Mesothelial cell of epicardium (in vitro differentiated cells): ENCODE data around the gene POLR3G. TPM values are rescaled to one million over a fixed set of nuclear protein-coding genes. Genes with fewer than 3 reads are reported as not detected.

ENCODE experiments used
- DNase-seq, 2 experiments: peaks; one replicate each; pipeline ENCODE4 v3.0.0; 2021; ENCODE audit warnings: low spot score in 2 of 2; ENCODE audit not compliant: unreplicated experiment in 2 of 2
- H3K27ac Mint-ChIP-seq: 2 replicates; pipeline ENCODE4 v1.8.0; 2021; ENCODE audit warnings: mixed read lengths
- H3K27me3 Mint-ChIP-seq: 2 replicates; pipeline ENCODE4 v1.8.0; 2021; ENCODE audit warnings: low read depth, mixed read lengths
- H3K36me3 Mint-ChIP-seq: 2 replicates; pipeline ENCODE4 v1.8.0; 2021; ENCODE audit warnings: mixed read lengths
- H3K4me1 Mint-ChIP-seq: 2 replicates; pipeline ENCODE4 v1.8.0; 2021; ENCODE audit warnings: mixed read lengths
- H3K4me3 Mint-ChIP-seq: 2 replicates; pipeline ENCODE4 v1.8.0; 2021; ENCODE audit warnings: mild to moderate bottlenecking, moderate library complexity, mixed read lengths
- H3K9me3 Mint-ChIP-seq: 2 replicates; pipeline ENCODE4 v1.8.0; 2021; ENCODE audit warnings: mixed read lengths
- CTCF ChIP-seq: fragments of 200-600 bp; sonication (generic); IDR thresholded peaks from one replicate; pipeline ENCODE4 v1.5.0; 2021; ENCODE audit warnings: antibody characterized with exemption; ENCODE audit not compliant: unreplicated experiment
- total RNA-seq: library from RNA; stranded (reverse); gene quantifications from 3 replicates; pipeline ENCODE4 v1.2.1, GENCODE V29; 2021

The POLR3G gene
- total RNA-seq, 1 donor from 2014 or later, result 2.1 TPM

DNA sequence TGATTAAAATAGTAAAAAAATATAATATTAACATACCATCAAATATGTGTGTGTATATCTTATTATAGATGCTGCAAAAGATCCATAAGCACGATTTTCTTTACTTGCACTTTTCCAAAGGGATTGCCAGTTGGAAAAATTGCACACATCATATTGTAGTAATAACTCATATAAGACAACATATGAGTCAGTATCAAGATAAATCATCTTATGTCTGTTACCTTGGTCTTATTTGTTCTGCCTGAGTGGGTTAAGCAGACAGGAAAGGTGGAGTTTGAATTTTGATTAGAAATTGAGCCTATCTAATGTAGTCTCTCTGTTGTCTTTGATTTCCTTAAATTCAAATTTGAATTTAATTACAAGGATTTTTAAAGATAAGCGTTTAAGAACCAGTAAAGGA, 30.1 kb downstream of the POLR3G start:
- no peaks in the 10 kb centered on the region for H3K27me3 Mint-ChIP-seq
- DNase-seq, result no peak
- H3K4me3 Mint-ChIP-seq, result no peak overlapping the region
- H3K9me3 Mint-ChIP-seq, result no peaks in the 10 kb centered on the region
- H3K4me1 Mint-ChIP-seq, result peaks cover 10% of the 10 kb centered on the region
- H3K36me3 Mint-ChIP-seq, result no peaks in the 10 kb centered on the region
- no peak overlapping the region for H3K27ac Mint-ChIP-seq
- TF ChIP-seq CTCF, result no peak

DNA sequence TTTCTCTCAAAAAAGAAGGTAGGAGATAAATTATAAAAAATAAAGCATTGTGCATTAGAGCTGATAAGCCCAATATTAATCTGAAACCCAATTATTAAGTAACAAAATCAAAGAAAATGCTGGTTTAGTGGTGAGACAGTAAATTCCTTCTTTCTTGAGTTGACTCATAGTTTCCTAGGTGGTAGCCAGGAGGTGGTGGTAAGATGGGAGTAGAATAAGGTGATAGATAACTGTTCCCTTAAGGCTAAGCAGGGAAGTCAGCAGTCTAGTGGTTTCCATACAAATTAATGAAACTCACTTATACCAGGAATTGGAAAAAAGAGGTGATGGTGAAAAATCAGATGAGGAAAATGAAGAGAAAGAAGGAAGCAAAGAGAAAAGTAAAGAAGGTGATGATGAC, 31.6 kb downstream of the POLR3G start:
- H3K36me3 Mint-ChIP-seq, result no peaks in the 10 kb centered on the region
- peaks cover 10% of the 10 kb centered on the region for H3K4me1 Mint-ChIP-seq
- H3K27ac Mint-ChIP-seq, result no peak overlapping the region
- no peak overlapping the region for H3K4me3 Mint-ChIP-seq
- H3K27me3 Mint-ChIP-seq, result no peaks in the 10 kb centered on the region
- DNase-seq, result no peak
- no peak for TF ChIP-seq CTCF
- no peaks in the 10 kb centered on the region for H3K9me3 Mint-ChIP-seq

DNA sequence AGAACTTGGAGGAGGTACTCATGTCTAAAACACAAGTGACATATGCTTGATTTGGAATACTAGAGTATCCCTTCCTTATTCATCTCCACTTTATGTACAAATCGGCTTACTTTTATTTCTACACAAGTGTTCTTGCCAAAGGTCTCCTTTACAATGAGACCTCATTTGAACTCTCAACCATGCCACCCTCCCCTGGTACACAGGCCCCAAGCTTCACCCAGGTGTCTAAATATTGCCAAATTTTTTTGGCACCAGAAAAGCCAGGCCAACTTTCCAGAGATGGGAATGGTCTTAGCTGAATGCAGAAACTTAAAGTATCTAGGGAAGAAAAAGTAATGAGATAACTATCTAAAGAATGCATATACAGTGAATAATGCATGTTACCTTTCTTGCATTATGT, 35.8 kb downstream of the POLR3G start:
- Mint-ChIP-seq H3K9me3 (no peaks in the 10 kb centered on the region), H3K36me3 (peaks cover 5% of the 10 kb centered on the region), H3K27ac (no peak overlapping the region), H3K27me3 (no peaks in the 10 kb centered on the region), H3K4me1 (no peaks in the 10 kb centered on the region), H3K4me3 (no peak overlapping the region)
- no peak for DNase-seq
- no peak for TF ChIP-seq CTCF

DNA sequence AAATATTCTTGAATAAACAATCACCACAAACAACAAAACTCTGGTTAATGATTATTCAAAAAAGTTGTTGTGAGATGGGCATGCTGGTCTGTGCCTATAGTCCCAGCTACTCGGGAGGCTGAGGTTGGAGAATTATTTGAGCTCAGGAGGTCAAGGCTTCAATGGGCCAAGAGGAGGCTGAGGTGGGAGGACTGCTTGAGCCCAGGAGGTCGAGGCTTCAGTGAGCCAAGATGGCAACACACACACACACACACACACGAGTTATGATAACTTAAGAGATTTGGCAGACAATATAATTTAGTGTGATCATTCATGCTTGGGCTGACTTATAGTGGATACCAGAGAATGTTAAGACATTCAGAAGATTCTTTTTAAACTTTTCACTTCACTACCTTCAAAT, 39.9 kb downstream of the POLR3G start:
- no peak for DNase-seq
- no peak for TF ChIP-seq CTCF
- H3K4me3 Mint-ChIP-seq, result no peak overlapping the region
- no peaks in the 10 kb centered on the region for H3K4me1 Mint-ChIP-seq
- peaks cover 16% of the 10 kb centered on the region for H3K36me3 Mint-ChIP-seq
- H3K27ac Mint-ChIP-seq, result no peak overlapping the region
- no peaks in the 10 kb centered on the region for H3K27me3 Mint-ChIP-seq
- no peaks in the 10 kb centered on the region for H3K9me3 Mint-ChIP-seq

DNA sequence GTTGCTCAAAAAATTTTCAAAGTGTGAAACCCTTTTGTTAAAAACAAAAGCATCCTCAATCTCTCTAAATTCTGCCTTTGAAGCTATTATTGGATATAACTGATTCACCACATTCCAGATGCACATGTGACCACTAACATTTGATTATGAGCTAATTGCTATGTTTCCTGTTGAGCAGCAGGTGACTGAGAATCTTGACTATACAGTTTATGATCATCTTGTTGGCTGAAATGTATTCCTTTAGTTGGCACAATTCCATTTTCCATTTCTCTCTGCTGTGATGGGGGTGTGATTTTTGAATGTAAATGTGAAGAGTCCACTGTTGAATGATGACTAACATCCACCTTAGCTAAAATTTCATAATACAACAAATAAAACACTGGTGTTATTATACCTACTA, 44.0 kb downstream of the POLR3G start:
- Mint-ChIP-seq H3K4me1 (no peaks in the 10 kb centered on the region), H3K36me3 (peaks cover 43% of the 10 kb centered on the region), H3K9me3 (no peaks in the 10 kb centered on the region), H3K27ac (no peak overlapping the region), H3K4me3 (no peak overlapping the region), H3K27me3 (no peaks in the 10 kb centered on the region)
- no peak for TF ChIP-seq CTCF
- no peak for DNase-seq

DNA sequence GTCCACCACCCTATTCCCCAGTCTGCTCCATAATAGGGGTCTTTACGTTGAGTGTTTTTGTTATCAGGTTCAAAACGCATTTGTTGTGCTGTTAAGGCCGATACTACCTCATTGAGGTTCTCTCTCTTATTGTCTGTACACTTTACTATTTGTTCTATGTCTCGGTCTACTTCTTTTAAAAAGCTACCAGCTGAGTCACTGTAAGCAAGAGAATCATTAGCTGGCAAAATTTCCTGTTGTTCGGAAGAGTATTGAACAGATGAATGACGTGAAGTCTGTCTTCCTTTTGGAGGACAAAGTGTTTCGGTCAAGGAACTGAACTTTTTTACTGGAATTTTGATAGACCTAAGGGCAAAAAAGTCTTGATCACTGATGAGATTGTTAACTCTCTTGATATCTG, 44.4 kb downstream of the POLR3G start:
- no peak overlapping the region for H3K27ac Mint-ChIP-seq
- H3K36me3 Mint-ChIP-seq, result peaks cover 43% of the 10 kb centered on the region
- no peak overlapping the region for H3K4me3 Mint-ChIP-seq
- no peaks in the 10 kb centered on the region for H3K9me3 Mint-ChIP-seq
- TF ChIP-seq CTCF, result no peak
- no peaks in the 10 kb centered on the region for H3K4me1 Mint-ChIP-seq
- no peaks in the 10 kb centered on the region for H3K27me3 Mint-ChIP-seq
- no peak for DNase-seq
